ENCODE measurements around the gene PXMP4.
"Not testable (repeated sequence)": the region's sequence is repeated elsewhere in the genome, so short reads cannot be mapped to it uniquely, and the experiment has no call there.

DNA sequence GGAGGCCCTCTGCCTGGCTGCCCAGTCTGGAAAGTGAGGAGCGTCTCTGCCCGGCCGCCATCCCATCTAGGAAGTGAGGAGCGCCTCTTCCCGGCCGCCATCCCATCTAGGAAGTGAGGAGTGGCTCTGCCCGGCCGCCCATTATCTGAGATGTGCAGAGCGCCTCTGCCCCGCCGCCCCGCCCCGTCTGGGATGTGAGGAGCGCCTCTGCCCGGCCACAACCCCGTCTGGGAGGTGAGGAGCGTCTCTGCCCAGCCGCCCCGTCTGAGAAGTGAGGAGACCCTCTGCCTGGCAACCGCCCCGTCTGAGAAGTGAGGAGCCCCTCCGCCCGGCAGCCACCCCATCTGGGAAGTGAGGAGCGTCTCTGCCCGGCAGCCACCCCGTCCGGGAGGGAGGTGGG, 21.1 kb downstream of the PXMP4 start:
- not testable (repeated sequence) for TF ChIP-seq RFX5 (IDR thresholded peaks at IDR 0.05); NPAS2 (CRISPR knock-in tag; IDR thresholded peaks at IDR 0.05; ENCODE audit: borderline replicate concordance); CBX2 (IDR thresholded peaks at IDR 0.05; ENCODE audit: borderline replicate concordance, low read depth); EP300 (IDR thresholded peaks at IDR 0.05)
- TF ChIP-seq, protein P1, sequence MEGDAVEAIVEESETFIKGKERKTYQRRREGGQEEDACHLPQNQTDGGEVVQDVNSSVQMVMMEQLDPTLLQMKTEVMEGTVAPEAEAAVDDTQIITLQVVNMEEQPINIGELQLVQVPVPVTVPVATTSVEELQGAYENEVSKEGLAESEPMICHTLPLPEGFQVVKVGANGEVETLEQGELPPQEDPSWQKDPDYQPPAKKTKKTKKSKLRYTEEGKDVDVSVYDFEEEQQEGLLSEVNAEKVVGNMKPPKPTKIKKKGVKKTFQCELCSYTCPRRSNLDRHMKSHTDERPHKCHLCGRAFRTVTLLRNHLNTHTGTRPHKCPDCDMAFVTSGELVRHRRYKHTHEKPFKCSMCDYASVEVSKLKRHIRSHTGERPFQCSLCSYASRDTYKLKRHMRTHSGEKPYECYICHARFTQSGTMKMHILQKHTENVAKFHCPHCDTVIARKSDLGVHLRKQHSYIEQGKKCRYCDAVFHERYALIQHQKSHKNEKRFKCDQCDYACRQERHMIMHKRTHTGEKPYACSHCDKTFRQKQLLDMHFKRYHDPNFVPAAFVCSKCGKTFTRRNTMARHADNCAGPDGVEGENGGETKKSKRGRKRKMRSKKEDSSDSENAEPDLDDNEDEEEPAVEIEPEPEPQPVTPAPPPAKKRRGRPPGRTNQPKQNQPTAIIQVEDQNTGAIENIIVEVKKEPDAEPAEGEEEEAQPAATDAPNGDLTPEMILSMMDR (IDR thresholded peaks at IDR 0.05), result not testable (repeated sequence)
- TF ChIP-seq, protein P2, sequence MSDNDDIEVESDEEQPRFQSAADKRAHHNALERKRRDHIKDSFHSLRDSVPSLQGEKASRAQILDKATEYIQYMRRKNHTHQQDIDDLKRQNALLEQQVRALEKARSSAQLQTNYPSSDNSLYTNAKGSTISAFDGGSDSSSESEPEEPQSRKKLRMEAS (IDR thresholded peaks at IDR 0.05), result not testable (repeated sequence)

All from A549 (cell line).